Right ventricle myocardium inferior (tissue), 1 donor: Measurements from ENCODE around the gene COX6A1. TPM values are rescaled to one million over a fixed set of nuclear protein-coding genes. Genes with fewer than 3 reads are reported as not detected.
"Not testable (repeated sequence)": the region's sequence is repeated elsewhere in the genome, so short reads cannot be mapped to it uniquely, and the experiment has no call there.

Experiments
- ATAC-seq: fragments of 200-7000 bp; cut with Tn5 transposase; one replicate; pipeline ENCODE4 v1.9.1; 2020; ENCODE audit warnings: mild to moderate bottlenecking, moderate library complexity
- DNase-seq: peaks from one replicate; pipeline ENCODE4 v3.0.0; 2021; ENCODE audit errors: missing footprints
- intact Hi-C: fragments of 100-400 bp; cut with DNase I; formaldehyde crosslinking; loops from one replicate; pipeline ENCODE4 v1.11.0; 2022
- total RNA-seq: library from RNA; stranded (reverse); fragmentation: NEBNext Ultra II Directional; extraction: Animal tissue kit (Norgen Biotek cat#: 25700); gene quantifications from one replicate; pipeline ENCODE4 v1.2.1, GENCODE V29; 2021
- donor health status: DM: no; HTN: yes; CAD: no; lungs with severe emphysema.

Gene COX6A1
- total RNA-seq, 1 donor from 2014 or later: 135 TPM

DNA sequence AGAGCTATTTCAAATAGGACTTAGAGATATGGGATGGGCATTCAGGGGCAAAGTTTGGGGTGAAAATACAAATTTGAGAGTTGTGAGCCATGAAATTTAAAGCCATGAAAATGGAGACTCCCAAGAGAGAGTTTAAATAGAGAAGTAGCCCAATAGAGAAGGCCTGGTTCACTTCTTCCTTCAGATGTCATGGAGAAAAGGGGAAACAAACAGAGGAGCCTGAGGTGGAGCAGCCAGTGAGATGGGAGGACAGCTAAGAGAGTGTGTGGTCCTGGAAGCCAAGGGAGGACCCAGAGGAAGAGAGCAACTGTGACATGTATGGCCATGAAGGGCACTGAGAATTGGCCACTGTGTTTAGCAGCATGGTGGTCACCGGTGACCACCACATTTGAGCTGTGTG is 45.7 kb downstream of the COX6A1 start:
- intact Hi-C loops: no loop called here
- DNase-seq: no peak
- ATAC-seq: no peak

DNA sequence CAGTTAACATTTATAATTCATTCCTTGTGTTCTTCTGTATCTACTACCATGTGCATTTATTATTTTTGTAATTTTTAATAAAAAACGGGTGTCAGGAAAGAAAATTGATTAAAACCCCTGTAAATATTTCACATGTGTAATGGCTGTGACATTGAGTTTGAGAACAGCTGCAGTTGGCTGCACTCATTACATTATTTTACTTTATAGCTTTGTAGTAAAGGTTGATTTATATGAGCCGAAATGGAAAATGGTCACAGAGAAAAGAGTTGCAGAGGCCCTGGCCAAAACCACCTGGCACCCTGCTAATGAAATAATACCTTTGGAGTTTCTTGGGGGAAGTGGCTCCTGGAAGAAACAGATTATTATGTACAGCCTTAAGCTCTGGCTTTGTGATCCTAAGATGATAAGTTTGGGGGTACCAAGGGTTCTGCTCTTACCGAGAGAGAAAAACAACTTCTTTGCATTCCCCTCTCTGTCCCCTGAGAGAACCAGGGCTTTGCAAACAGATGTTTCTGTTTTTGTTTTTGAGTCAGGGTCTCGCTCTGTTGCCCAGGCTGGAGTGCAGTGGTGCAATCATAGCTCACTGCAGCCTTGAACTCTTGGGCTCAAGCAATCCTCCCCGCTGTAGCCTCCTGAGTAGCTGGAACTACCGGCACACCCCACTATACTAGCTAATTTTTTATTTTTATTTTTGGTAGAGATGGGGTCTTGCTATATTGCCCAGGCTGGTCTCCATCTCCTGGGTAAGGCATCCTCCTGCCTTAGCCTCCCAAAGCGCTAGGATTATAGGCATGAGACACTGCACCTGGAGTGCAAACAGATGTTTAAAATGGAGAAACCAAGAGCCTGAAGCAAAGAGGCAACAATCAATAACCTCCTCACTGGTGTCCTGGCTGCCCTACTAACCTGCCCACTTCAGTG is 48.3 kb downstream of the COX6A1 start:
- DNase-seq (no peak), ATAC-seq (no peak)
- intact Hi-C loops: no loop called here

DNA sequence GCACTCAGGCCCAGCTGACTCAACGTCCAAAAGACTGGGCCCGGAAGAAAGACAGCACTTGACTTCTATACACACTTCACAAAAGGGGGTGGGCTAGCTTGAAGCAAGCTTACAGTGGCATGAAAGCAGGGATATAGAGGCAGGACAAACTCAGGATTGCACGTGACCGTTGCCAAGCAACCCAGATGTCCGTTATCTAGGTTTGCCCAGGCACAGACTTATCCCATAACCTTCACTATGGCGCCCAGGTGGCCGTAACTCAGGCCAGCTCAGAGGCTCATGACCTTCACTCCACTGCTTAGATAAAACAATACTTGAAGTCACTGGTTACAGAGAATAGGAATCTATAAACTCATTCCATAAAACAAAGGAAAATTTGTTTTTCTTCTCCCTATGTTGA is 49.6 kb downstream of the COX6A1 start:
- not testable (repeated sequence) for ATAC-seq

DNA sequence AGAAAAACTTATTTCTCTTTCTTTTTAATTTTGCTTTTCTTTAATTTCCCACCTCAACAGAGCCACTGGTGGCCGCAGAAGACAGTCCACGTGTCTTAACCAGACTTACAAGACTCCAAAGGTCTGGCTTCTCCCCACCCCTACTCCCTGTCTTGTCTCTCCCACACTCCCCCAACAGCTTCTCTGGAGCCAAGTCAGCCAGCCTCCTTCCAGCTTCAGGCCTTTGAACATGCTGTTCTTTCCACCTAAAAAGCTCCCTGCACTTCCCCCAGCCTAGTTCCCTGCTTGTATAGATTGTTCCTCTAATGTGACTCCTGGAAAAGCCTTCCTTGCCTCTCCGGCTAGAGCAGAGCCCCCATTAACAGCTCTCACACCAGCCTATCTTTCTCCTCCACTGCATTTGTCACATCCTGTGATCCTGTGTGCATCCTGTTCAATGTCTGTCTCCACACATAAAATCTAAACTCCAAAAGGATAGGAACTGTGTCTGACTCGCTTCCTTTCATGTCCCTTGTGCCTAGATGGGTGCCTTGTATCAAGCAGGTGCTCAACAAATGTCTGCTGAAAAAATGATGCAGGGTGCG is 50.2 kb downstream of the COX6A1 start:
- DNase-seq (no peak), ATAC-seq (no peak)
- intact Hi-C loops: no loop called here

More for the DNA sequence above, 49.6 kb downstream of the COX6A1 start:
- DNase-seq, intact Hi-C loops: not testable (repeated sequence)

DNA sequence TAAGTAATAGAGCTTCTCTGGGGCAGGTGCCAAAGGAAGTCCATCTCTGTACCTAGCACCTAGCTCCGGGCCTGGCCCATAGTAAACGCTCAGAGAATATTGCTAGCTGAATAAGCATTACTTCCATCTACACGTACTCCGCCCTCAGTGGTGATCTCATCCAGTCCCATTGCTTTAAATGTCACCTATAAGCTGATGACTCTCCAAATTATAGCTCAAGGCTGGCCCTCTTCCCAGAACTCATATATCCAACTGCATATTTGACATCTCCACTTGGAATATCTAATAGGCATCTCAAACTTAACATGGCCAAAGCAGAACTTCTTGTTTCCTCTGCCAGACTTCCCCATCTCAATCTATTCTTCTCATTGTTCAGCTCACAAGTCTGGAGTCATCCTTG is 51.1 kb downstream of the COX6A1 start:
- intact Hi-C loops: no loop called here
- no peak for DNase-seq
- ATAC-seq: no peak

DNA sequence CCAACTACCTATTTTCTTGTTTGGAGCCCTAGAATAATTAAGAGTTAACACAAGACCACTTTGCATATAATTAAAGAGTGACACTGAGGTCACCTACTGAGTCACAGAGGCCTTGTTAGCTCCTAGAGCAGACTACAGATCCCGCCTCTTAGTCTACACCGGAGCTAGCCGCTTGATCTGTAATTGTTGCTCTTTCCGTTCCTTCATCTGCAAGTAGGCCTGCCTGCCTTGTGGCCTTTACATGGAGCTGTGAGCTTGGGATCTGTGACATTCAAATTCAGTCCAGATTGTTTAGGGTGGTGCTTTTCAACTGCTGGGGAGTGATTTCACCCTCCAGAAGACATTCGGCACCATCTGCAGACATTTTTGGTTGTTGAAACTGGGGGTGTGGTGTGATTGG is 52.4 kb downstream of the COX6A1 start:
- intact Hi-C loops: no loop called here
- DNase-seq: no peak
- ATAC-seq: no peak

Other genes starting within 250 kb of the COX6A1 start
- 35.7 TPM for gene GCN1, start 243.4 kb upstream of the COX6A1 start, total RNA-seq
- gene RPLP0, start 237.0 kb upstream of the COX6A1 start, total RNA-seq: 892 TPM
- 63.7 TPM for gene PXN, start 172.4 kb upstream of the COX6A1 start, total RNA-seq
- gene RNU4-2, start 146.2 kb upstream of the COX6A1 start, total RNA-seq: 12,991 TPM
- gene RNU4-1, start 144.9 kb upstream of the COX6A1 start, total RNA-seq: 1,499 TPM
- 9.0 TPM for gene SIRT4, start 135.8 kb upstream of the COX6A1 start, total RNA-seq
- not detected for gene PLA2G1B, start 110.3 kb upstream of the COX6A1 start, total RNA-seq
- 6.4 TPM for gene MSI1, start 68.9 kb upstream of the COX6A1 start, total RNA-seq
- gene TRIAP1, start 8.3 kb downstream of the COX6A1 start, total RNA-seq: 16.1 TPM
- gene GATC, start 8.3 kb downstream of the COX6A1 start, total RNA-seq: 12.1 TPM
- 40.1 TPM for gene SRSF9, start 31.6 kb downstream of the COX6A1 start, total RNA-seq
- gene DYNLL1, start 58.0 kb downstream of the COX6A1 start, total RNA-seq: 166 TPM
- 42.9 TPM for gene COQ5, start 91.0 kb downstream of the COX6A1 start, total RNA-seq
- 294 TPM for gene RNF10, start 96.2 kb downstream of the COX6A1 start, total RNA-seq
- 39.3 TPM for gene POP5, start 143.3 kb downstream of the COX6A1 start, total RNA-seq
- 5.5 TPM for gene CABP1, start 202.5 kb downstream of the COX6A1 start, total RNA-seq
- gene MLEC, start 249.0 kb downstream of the COX6A1 start, total RNA-seq: 128 TPM